Liver (tissue), 3 donors: ENCODE results near the gene KLHL12.

Experiments used
- GABPA ChIP-seq, 2 donors: IDR thresholded peaks in 1 of 2; conservative IDR thresholded peaks in 1 of 2; 2 replicates each; pipeline ENCODE4 v1.6.1; 2016; ENCODE audit warnings: antibody characterized with exemption in 2 of 2, mild to moderate bottlenecking in 1 of 2, moderate library complexity in 1 of 2
- JUND ChIP-seq, 2 donors: IDR thresholded peaks; 2 replicates each; pipeline ENCODE4 v1.6.1; 2016; ENCODE audit warnings: antibody characterized with exemption in 2 of 2
- NR2F2 ChIP-seq: IDR thresholded peaks from 2 replicates; pipeline ENCODE4 v1.6.1; 2016; ENCODE audit warnings: antibody characterized with exemption
- RAD21 ChIP-seq, 2 donors: IDR thresholded peaks; 2 replicates each; pipeline ENCODE4 v1.6.1; 2016; ENCODE audit warnings: antibody characterized with exemption in 2 of 2, mild to moderate bottlenecking in 2 of 2
- TF ChIP-seq, protein P1 (sequence below): fragments of 150-350 bp; IDR thresholded peaks from 2 replicates; pipeline ENCODE4 v1.5.1; 2017; ENCODE audit warnings: improper control_type of control experiment, low read depth, low read length; ENCODE audit not compliant: missing input control
- TF ChIP-seq, protein P2 (sequence below): IDR thresholded peaks from 2 replicates; pipeline ENCODE4 v1.6.1; 2016; ENCODE audit warnings: antibody characterized with exemption
- TF ChIP-seq, protein P3 (sequence below): IDR thresholded peaks from 2 replicates; pipeline ENCODE4 v1.6.1; 2016; ENCODE audit warnings: antibody characterized with exemption
- donor health status: healthy.
- donor health status: healthy.

DNA sequence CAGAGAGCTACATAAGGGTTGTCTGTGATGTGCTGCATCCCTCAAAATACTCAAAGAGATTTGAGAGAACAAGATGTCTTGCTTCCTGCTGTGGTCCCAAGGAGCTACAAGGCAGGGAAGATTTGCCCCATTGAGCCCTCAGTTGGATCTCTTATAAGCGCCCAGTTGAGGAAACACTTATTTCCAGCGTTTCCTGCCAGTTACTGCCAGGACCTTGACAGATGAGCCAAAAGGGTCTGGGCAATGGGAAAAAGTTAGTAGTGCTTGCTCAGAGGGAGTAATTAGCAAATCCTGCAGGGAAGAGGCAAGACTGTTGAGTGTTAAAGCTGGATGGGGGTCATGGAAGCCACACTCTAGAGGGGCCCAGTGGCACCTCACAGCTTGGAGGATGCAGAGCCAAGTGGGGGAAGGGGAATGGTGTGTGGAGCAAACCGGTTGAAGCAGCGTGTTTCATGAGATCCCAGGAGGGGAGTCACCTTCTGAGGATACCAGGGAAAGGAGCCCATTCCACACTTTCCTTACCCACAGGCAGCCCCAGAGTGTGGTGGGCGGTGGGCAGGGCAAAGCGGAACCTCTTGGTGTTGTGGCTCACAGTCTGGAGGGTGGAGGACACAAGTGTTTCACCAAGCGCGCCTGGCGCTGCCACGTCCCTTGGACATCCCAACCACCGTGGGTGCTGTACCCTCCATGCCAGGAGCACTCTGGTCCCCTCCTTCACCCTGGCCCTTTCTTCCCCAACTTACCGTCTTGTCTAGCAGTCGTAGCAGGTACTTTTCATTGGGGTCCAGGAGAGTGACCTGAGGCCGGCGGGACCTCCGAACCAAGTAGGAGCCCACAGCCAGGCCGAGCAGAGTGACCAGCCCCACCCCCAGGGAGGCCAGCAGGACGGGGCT lies 39.2 kb upstream of the KLHL12 start:
- TF ChIP-seq GABPA (IDR thresholded peaks at IDR 0.05 in 1 of 2, conservative IDR thresholded peaks at IDR 0.05 in 1 of 2) (no peak), NR2F2 (no peak), JUND (IDR thresholded peaks at IDR 0.05) (no peak), RAD21 (IDR thresholded peaks at IDR 0.05) (no peak)
- TF ChIP-seq, protein P1, sequence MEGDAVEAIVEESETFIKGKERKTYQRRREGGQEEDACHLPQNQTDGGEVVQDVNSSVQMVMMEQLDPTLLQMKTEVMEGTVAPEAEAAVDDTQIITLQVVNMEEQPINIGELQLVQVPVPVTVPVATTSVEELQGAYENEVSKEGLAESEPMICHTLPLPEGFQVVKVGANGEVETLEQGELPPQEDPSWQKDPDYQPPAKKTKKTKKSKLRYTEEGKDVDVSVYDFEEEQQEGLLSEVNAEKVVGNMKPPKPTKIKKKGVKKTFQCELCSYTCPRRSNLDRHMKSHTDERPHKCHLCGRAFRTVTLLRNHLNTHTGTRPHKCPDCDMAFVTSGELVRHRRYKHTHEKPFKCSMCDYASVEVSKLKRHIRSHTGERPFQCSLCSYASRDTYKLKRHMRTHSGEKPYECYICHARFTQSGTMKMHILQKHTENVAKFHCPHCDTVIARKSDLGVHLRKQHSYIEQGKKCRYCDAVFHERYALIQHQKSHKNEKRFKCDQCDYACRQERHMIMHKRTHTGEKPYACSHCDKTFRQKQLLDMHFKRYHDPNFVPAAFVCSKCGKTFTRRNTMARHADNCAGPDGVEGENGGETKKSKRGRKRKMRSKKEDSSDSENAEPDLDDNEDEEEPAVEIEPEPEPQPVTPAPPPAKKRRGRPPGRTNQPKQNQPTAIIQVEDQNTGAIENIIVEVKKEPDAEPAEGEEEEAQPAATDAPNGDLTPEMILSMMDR: no peak
- TF ChIP-seq, protein P2, sequence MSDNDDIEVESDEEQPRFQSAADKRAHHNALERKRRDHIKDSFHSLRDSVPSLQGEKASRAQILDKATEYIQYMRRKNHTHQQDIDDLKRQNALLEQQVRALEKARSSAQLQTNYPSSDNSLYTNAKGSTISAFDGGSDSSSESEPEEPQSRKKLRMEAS: no peak
- TF ChIP-seq, protein P3, sequence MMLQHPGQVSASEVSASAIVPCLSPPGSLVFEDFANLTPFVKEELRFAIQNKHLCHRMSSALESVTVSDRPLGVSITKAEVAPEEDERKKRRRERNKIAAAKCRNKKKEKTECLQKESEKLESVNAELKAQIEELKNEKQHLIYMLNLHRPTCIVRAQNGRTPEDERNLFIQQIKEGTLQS: no peak
